GM20000 (cell line): ENCODE data around the gene ZZZ3.
"Not testable (repeated sequence)": the region's sequence is repeated elsewhere in the genome, so short reads cannot be mapped to it uniquely, and the experiment has no call there.

ENCODE experiments used
- DNase-seq: peaks from one replicate; pipeline ENCODE4 v3.0.0; 2012; ENCODE audit warnings: low spot score
- TF ChIP-seq, protein P1 (sequence below): IDR thresholded peaks from 2 replicates; pipeline ENCODE4 v1.5.1; 2012; ENCODE audit warnings: mild to moderate bottlenecking, control low read depth; ENCODE audit errors: extremely low read depth, missing control alignments

Gene ZZZ3

DNA sequence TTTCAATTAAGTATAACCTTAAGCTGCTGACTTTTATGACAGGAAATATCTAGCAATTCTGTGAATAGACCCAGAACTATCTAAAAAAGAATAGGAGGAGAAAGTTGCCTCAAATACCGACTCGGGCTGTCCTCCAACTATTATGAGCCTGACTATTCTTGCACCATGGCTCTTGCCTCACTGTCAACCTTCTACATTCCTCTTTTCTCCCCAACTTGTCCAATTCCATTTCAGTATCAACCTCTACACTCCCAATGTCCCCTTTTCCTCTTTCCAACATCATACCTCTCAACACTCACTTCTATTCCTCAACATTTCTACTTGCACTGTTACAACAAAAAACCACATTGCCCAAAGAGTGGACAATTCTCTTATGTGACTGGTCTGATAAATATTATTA, 2.3 kb downstream of the ZZZ3 start:
- DNase-seq, result no peak
- TF ChIP-seq, protein P1, sequence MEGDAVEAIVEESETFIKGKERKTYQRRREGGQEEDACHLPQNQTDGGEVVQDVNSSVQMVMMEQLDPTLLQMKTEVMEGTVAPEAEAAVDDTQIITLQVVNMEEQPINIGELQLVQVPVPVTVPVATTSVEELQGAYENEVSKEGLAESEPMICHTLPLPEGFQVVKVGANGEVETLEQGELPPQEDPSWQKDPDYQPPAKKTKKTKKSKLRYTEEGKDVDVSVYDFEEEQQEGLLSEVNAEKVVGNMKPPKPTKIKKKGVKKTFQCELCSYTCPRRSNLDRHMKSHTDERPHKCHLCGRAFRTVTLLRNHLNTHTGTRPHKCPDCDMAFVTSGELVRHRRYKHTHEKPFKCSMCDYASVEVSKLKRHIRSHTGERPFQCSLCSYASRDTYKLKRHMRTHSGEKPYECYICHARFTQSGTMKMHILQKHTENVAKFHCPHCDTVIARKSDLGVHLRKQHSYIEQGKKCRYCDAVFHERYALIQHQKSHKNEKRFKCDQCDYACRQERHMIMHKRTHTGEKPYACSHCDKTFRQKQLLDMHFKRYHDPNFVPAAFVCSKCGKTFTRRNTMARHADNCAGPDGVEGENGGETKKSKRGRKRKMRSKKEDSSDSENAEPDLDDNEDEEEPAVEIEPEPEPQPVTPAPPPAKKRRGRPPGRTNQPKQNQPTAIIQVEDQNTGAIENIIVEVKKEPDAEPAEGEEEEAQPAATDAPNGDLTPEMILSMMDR, result no peak

DNA sequence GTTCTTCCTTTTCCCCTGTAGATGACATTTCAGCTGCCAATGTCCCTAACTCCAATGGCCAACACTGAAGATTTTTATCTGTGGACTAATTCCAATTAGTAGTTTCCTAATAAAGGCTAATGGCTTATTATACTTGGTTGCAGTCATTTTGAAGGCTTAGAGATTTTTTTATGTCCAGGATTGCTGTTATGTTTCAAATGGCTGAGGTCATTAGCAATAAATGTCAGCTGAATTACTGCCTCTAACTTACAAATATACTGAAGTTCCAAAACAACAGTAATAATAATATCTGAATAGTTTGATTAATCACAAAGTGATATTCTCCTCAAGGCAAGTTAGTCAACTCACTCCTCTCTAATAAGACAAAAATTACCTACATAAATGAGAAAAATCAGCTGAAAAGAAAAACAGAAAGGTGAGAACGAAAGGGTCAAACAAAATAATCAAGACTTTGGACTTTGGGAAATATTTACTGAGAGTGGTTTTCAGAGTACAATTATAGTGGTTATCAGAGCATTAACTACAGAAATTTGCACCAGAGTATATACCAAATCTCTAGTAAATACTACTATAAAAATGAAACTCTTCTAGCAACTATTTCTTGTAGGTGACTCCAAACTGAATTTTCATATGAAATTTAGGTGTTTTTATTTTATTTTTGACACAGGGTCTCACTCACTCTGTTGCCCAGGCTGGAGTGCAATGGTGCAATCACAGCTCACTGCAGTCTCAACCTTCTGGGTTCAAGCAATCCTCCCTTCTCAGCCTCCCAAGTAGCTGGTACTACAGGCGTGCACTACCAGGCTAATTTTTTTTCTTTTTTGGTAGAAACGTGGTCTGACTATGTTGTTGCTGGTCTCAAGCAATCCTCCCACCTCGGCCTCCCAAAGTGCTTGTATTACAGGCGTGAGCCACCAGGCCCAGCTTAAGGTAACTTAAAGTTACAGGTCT, 3.5 kb downstream of the ZZZ3 start:
- DNase-seq, result no peak
- TF ChIP-seq, protein P1, result no peak

DNA sequence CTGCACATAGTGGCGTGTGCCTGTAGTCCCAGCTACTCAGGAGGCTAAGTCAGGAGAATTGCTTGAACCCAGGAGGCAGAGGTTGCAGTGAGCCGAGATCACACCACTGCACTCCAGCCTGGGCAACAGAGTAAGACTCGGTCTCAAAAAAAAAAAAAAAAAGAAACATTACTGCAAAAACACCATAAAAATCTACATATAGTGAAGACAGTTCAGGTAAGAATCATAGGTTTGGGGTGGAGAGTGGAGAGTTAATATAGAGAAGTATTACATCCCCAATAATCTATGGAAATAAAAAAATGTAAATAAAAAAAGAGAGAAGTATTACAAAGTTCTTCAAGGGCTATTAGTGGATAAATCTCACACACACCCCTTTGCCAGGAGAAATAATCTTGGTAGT, 7.7 kb downstream of the ZZZ3 start:
- DNase-seq, result not testable (repeated sequence)

DNA sequence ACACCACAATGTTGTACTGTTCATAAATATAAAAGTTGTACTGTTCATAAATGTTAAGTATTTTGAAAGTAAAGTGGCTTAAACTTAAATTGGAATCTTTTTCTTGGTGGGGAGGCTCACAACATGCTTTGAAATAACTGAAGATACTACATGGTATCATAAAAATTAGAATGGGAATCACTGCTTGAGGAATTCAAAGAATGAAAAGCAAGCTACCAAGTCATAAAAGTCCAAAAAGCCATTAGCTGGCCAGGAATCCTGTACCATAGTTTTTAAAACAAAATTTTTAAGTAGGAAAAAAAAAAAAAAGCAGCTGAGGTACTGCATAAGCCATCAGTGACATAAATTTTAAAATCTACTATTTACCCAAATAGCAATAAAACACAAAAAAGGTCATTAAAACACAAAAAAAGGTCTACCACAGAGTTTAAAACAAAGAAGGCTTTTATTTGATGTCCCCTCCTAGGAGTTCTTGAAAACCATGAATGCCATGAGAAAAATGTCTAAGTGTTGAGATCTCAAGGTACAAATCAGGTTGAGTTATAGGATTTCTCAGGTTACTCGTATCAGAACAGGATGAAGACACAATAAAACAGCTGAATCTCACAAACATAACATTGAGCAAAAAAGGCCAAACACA, 8.6 kb downstream of the ZZZ3 start:
- DNase-seq, result no peak
- TF ChIP-seq, protein P1, result no peak

DNA sequence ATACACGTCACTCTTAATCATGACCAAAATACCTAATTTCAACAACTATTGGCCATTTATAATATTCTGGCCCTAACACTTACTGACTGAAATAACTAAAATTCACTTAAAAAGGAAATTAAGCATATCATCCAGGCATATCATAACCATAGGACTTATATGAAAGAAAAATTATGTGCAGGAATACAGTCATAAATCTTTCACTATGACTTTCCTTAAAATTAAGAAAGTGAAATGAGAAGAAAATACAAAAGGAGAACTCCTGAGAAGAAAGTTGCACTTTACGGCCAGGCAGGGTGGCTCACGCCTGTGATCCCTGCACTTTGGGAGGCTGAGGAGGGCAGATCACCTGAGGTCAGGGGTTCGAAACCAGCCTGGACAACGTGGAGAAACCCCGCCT, 9.4 kb downstream of the ZZZ3 start:
- TF ChIP-seq, protein P1, result no peak
- DNase-seq, result no peak

DNA sequence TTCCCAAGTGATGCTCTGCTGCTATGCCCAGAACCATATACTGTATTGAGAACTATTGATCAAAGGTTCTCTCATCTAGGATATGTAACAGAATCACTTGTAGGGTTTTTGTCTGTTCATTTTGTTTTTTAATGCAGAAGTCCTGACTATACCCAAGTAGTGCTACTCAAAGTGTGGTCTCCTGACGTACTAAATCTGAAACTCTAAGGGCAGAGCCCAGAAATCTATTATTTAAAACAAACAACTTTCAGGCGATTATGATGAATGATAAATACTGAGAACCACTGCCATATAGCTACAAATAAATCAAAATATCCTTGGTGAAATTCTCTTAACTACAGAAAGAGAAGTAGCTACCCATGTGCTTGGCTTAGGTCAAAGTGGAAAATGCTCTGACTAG, 10.1 kb downstream of the ZZZ3 start:
- TF ChIP-seq, protein P1, result no peak
- DNase-seq, result no peak

DNA sequence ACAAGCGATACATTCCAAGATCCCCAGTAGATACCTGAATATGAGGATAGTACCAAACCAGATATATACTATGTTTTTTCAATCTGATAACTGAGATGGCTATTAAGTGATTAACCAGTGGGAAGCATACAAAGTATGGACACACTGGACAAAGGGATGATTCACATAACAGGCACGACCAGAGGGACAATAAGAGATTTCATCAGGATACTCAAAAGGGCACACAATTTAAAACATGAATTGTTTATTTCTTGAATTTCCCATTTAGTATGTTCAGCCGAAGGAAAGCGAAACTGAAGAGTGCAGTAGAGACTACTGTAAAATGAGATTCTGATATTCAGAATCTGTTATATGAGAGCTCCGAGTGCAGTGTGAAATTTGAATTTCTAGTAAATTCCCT, 10.6 kb downstream of the ZZZ3 start:
- DNase-seq, result no peak
- TF ChIP-seq, protein P1, result no peak
